Cardiac fibroblast (primary cell): ENCODE data around the gene CYB5R4.

Experiments used
- DNase-seq, 2 donors: peaks; one replicate each; pipeline versions ENCODE4 v3.0.0 to v3.0.0-alpha.2; 2010; ENCODE audit warnings: low read depth in 2 of 2
- H3K4me3 ChIP-seq, 2 donors: replicated peaks in 1 of 2; 1 replicate in 1 of 2; 2 replicates in 1 of 2; pipeline ENCODE4 v1.5.1; 2011; ENCODE audit warnings: low read depth in 2 of 2, low read length in 2 of 2, mild to moderate bottlenecking in 2 of 2, moderate library complexity in 1 of 2
- CTCF ChIP-seq: IDR thresholded peaks from one replicate; pipeline ENCODE4 v1.5.1; 2011; ENCODE audit warnings: low read depth, mild to moderate bottlenecking, low read length, inconsistent platforms

Gene CYB5R4

GRCh38 chr6:83976037-83976755, 116.7 kb downstream of the CYB5R4 start:
- TF ChIP-seq CTCF = no peak
- H3K4me3 ChIP-seq = no peak overlapping the region
- DNase-seq = no peak

- DNase-seq = no peak
- H3K4me3 ChIP-seq = no peak overlapping the region
- TF ChIP-seq CTCF = no peak
Measured at GRCh38 chr6:83976871-83977270, 117.4 kb downstream of the CYB5R4 start.

GRCh38 chr6:83978324-83978734, 118.8 kb downstream of the CYB5R4 start:
- TF ChIP-seq CTCF = no peak
- no peak for DNase-seq
- no peak overlapping the region for H3K4me3 ChIP-seq

- no peak for TF ChIP-seq CTCF
- no peak overlapping the region for H3K4me3 ChIP-seq
- no peak for DNase-seq
Measured at GRCh38 chr6:83978997-83979396, 119.5 kb downstream of the CYB5R4 start.

- no peak overlapping the region for H3K4me3 ChIP-seq
- TF ChIP-seq CTCF = no peak
- DNase-seq = no peak
Measured at GRCh38 chr6:83984411-83984810, 124.9 kb downstream of the CYB5R4 start.

GRCh38 chr6:83985308-83985713, 125.8 kb downstream of the CYB5R4 start:
- TF ChIP-seq CTCF = no peak
- DNase-seq = no peak

GRCh38 chr6:83985715-83986114, 126.2 kb downstream of the CYB5R4 start:
- no peak for TF ChIP-seq CTCF
- no peak for DNase-seq
- H3K4me3 ChIP-seq = no peak overlapping the region

More at GRCh38 chr6:83985308-83985713, 125.8 kb downstream of the CYB5R4 start:
- no peak overlapping the region for H3K4me3 ChIP-seq
